CD14-positive monocyte (primary cell): ENCODE data around the gene CNTNAP2. TPM values are rescaled to one million over a fixed set of nuclear protein-coding genes. Genes with fewer than 3 reads are reported as not detected.

Source experiments
- DNase-seq, 3 donors: peaks; one replicate each; pipeline ENCODE4 v3.0.0-alpha.2; 2011 to 2022
- H2AFZ ChIP-seq: 2 replicates; pipeline ENCODE4 v1.6.0; 2012; ENCODE audit warnings: mild to moderate bottlenecking, low read depth, low read length, inconsistent platforms; ENCODE audit not compliant: insufficient read depth, poor library complexity, severe bottlenecking
- H3K27ac ChIP-seq, 2 donors: 1 replicate in 1 of 2; 2 replicates in 1 of 2; pipeline ENCODE4 v1.5.1; 2012 to 2013; ENCODE audit warnings: low read length in 2 of 2, control low read depth in 1 of 2, inconsistent platforms in 1 of 2, low read depth in 1 of 2, mild to moderate bottlenecking in 1 of 2
- H3K27me3 ChIP-seq, 2 donors: one replicate each; pipeline versions ENCODE4 v1.6.0 to v1.6.1; 2011 to 2013; ENCODE audit warnings: low read length in 2 of 2; ENCODE audit not compliant: control insufficient read depth in 2 of 2, insufficient read depth in 2 of 2
- H3K36me3 ChIP-seq, 2 donors: replicated peaks in 1 of 2; 1 replicate in 1 of 2; 2 replicates in 1 of 2; pipeline versions ENCODE4 v1.5.1 to v1.6.1; 2012 to 2013; ENCODE audit warnings: low read length in 2 of 2, control low read depth in 1 of 2, inconsistent platforms in 1 of 2, mild to moderate bottlenecking in 1 of 2; ENCODE audit not compliant: insufficient read depth in 2 of 2, control insufficient read depth in 1 of 2
- H3K4me1 ChIP-seq, 2 donors: 1 replicate in 1 of 2; 2 replicates in 1 of 2; pipeline versions ENCODE4 v1.5.1 to v1.6.1; 2012 to 2013; ENCODE audit warnings: low read length in 2 of 2, control low read depth in 1 of 2, inconsistent platforms in 1 of 2, mild to moderate bottlenecking in 1 of 2, moderate library complexity in 1 of 2; ENCODE audit not compliant: insufficient read depth in 2 of 2, control insufficient read depth in 1 of 2
- H3K4me2 ChIP-seq: replicated peaks from 2 replicates; pipeline ENCODE3; 2012; ENCODE audit warnings: low read length, moderate library complexity, mild to moderate bottlenecking; ENCODE audit not compliant: poor library complexity, severe bottlenecking; ENCODE audit errors: extremely low read depth
- H3K4me3 ChIP-seq, 3 experiments: fragments of 200-600 bp in 1 of 3; sonication (generic) in 1 of 3; replicated peaks in 1 of 3; 1 replicate in 2 of 3; 2 replicates in 1 of 3; pipeline ENCODE4 v1.5.1; 2011 to 2013; ENCODE audit warnings: low read length in 3 of 3, mild to moderate bottlenecking in 3 of 3, control low read depth in 2 of 3, low read depth in 2 of 3, inconsistent platforms in 1 of 3, moderate library complexity in 1 of 3
- H3K79me2 ChIP-seq: 2 replicates; pipeline ENCODE4 v1.6.0; 2012; ENCODE audit warnings: mild to moderate bottlenecking, control low read depth, inconsistent platforms, low read length, moderate library complexity; ENCODE audit not compliant: insufficient read depth
- H3K9ac ChIP-seq: 2 replicates; pipeline ENCODE4 v1.6.0; 2017; ENCODE audit warnings: low read length, mild to moderate bottlenecking; ENCODE audit not compliant: insufficient read depth, poor library complexity, severe bottlenecking
- H3K9me3 ChIP-seq, 2 donors: replicated peaks in 1 of 2; 1 replicate in 1 of 2; 2 replicates in 1 of 2; pipeline versions ENCODE4 v1.5.1 to v1.6.1; 2012 to 2013; ENCODE audit warnings: low read length in 2 of 2, control low read depth in 1 of 2; ENCODE audit not compliant: control insufficient read depth in 1 of 2, insufficient read depth in 1 of 2
- H4K20me1 ChIP-seq: 2 replicates; pipeline ENCODE4 v1.6.0; 2012; ENCODE audit warnings: mild to moderate bottlenecking, low read length, control low read depth, moderate library complexity; ENCODE audit not compliant: insufficient read depth
- H3K27ac Mint-ChIP-seq, 7 donors: one replicate each; pipeline ENCODE4 v1.8.0; 2020; ENCODE audit warnings: mild to moderate bottlenecking in 7 of 7, mixed read lengths in 7 of 7, moderate library complexity in 6 of 7, inconsistent platforms in 2 of 7
- H3K27me3 Mint-ChIP-seq, 3 donors: one replicate each; pipeline ENCODE4 v1.8.0; 2021 to 2022; ENCODE audit warnings: low read depth in 3 of 3, mild to moderate bottlenecking in 3 of 3, mixed read lengths in 3 of 3, moderate library complexity in 3 of 3, inconsistent platforms in 1 of 3
- H3K36me3 Mint-ChIP-seq, 2 donors: one replicate each; pipeline ENCODE4 v1.8.0; 2020; ENCODE audit warnings: mixed read lengths in 2 of 2, inconsistent platforms in 1 of 2, mild to moderate bottlenecking in 1 of 2
- H3K4me1 Mint-ChIP-seq: one replicate; pipeline ENCODE4 v1.8.0; 2020; ENCODE audit warnings: mild to moderate bottlenecking, mixed read lengths
- H3K4me3 Mint-ChIP-seq, 2 donors: one replicate each; pipeline ENCODE4 v1.8.0; 2020; ENCODE audit warnings: mild to moderate bottlenecking in 2 of 2, mixed read lengths in 2 of 2, moderate library complexity in 1 of 2
- H3K9me3 Mint-ChIP-seq, 7 donors: one replicate each; pipeline ENCODE4 v1.8.0; 2020 to 2022; ENCODE audit warnings: mixed read lengths in 7 of 7, mild to moderate bottlenecking in 6 of 7, moderate library complexity in 6 of 7, inconsistent platforms in 2 of 7
- CTCF ChIP-seq: fragments of 200-600 bp; IDR thresholded peaks from one replicate; pipeline ENCODE4 v1.8.0; 2022; ENCODE audit warnings: antibody characterized with exemption, mild to moderate bottlenecking
- WGBS: methylation state at CpG from one replicate; pipeline ENCODE4 v1.1.5; 2013; ENCODE audit warnings: missing lambda C conversion rate; ENCODE audit not compliant: insufficient coverage; 5-methylcytosine and 5-hydroxymethylcytosine counted together
- intact Hi-C, 2 donors: fragments of 100-400 bp; cut with micrococcal nuclease; formaldehyde crosslinking; loops; one replicate each; pipeline versions ENCODE4 v1.15.0 to v1.15.1; 2023
- polyA plus RNA-seq, 3 donors: library from polyadenylated mRNA; depleted of rRNA in 1 of 3; unstranded in 2 of 3; stranded (reverse) in 1 of 3; fragments of 300-500 nt in 2 of 3; fragments of >200 nt in 1 of 3; fragmentation: Illumina TruSeq in 2 of 3; gene quantifications; 1 replicate in 2 of 3; 2 replicates in 1 of 3; pipeline ENCODE4 v1.2.3, GENCODE V29; 2012 to 2021

The CNTNAP2 gene
- polyA plus RNA-seq, 3 donors: 0.01 TPM; not detected in 2

GRCh38 chr7:148437043-148437442 is 2320.4 kb downstream of the CNTNAP2 start:
- Histone ChIP-seq H3K4me2 (no peak overlapping the region), H2AFZ (no peak overlapping the region), H3K4me3 (no peak overlapping the region), H3K36me3 (no peaks in the 10 kb centered on the region), H3K27ac (no peak overlapping the region), H4K20me1 (no peaks in the 10 kb centered on the region), H3K9ac (no peak overlapping the region), H3K79me2 (no peaks in the 10 kb centered on the region), H3K9me3 (no peaks in the 10 kb centered on the region), H3K4me1 (no peaks in the 10 kb centered on the region), H3K27me3 (no peaks in the 10 kb centered on the region)
- no peak overlapping the region for H3K27ac Mint-ChIP-seq
- no peaks in the 10 kb centered on the region for H3K36me3 Mint-ChIP-seq
- H3K27me3 Mint-ChIP-seq: peaks cover 0 to 5% (median 2%) of the 10 kb centered on the region in 3 donors
- no peak for TF ChIP-seq CTCF
- H3K9me3 Mint-ChIP-seq: peaks cover 0 to 4% (median 1%) of the 10 kb centered on the region in 7 donors
- no peak overlapping the region for H3K4me3 Mint-ChIP-seq
- DNase-seq: no peak
- no peaks in the 10 kb centered on the region for H3K4me1 Mint-ChIP-seq
- WGBS: 100% methylated on average over 1 of the region's 4 CpGs
- intact Hi-C loops: no loop called here

GRCh38 chr7:148442141-148442655 is 2325.6 kb downstream of the CNTNAP2 start:
- 96% methylated on average over 3 of the region's 8 CpGs for WGBS
- Histone ChIP-seq H3K27me3 (no peaks in the 10 kb centered on the region), H3K36me3 (no peaks in the 10 kb centered on the region), H4K20me1 (no peaks in the 10 kb centered on the region), H3K9me3 (peaks cover 10 to 23% of the 10 kb centered on the region in 2 donors), H3K4me3 (no peak overlapping the region), H3K27ac (no peak overlapping the region), H3K9ac (no peak overlapping the region), H2AFZ (no peak overlapping the region), H3K4me2 (no peak overlapping the region), H3K4me1 (no peaks in the 10 kb centered on the region), H3K79me2 (no peaks in the 10 kb centered on the region)
- Mint-ChIP-seq H3K27ac (no peak overlapping the region), H3K27me3 (peaks cover 0 to 3% (median 0%) of the 10 kb centered on the region in 3 donors), H3K4me1 (no peaks in the 10 kb centered on the region), H3K36me3 (no peaks in the 10 kb centered on the region), H3K9me3 (peaks cover 0 to 26% (median 14%) of the 10 kb centered on the region in 7 donors), H3K4me3 (no peak overlapping the region)
- intact Hi-C loops: no loop called here
- no peak for TF ChIP-seq CTCF
- no peak for DNase-seq
